ENCODE data around the gene DNAH12.

GRCh38 chr3:57402675-57403074 lies 141.5 kb downstream of the DNAH12 start:
- TF ChIP-seq CTCF (conservative IDR thresholded peaks at IDR 0.05 in 1 of 2, IDR thresholded peaks at IDR 0.05 in 1 of 2; ENCODE audit: extremely low read depth in 1 of 2, insufficient read depth in 1 of 2, low read depth in 1 of 2, low read length in 2 of 2) (no peak), EZH2 (IDR thresholded peaks at IDR 0.05; ENCODE audit: borderline replicate concordance, low read length) (no peak)
